A549 (cell line): ENCODE data around the gene NUMA1.

ENCODE experiments used
- BHLHE40 ChIP-seq: IDR thresholded peaks from 2 replicates; pipeline ENCODE4 v1.6.1; 2012; ENCODE audit warnings: low read depth, low read length, inconsistent platforms
- CHD2 ChIP-seq: fragments of 150-350 bp; IDR thresholded peaks from 2 replicates; pipeline ENCODE4 v1.6.1; 2014; ENCODE audit warnings: low read length; ENCODE audit not compliant: partially characterized antibody
- CTCF ChIP-seq: fragments of >200 bp; sonication (Bioruptor Twin); formaldehyde crosslinking; IDR thresholded peaks from 3 replicates; pipeline ENCODE4 v1.5.1; 2016
- EP300 ChIP-seq, 2 experiments: fragments of >200 bp; sonication (Bioruptor Twin); formaldehyde crosslinking; IDR thresholded peaks; 2 replicates in 1 of 2; 3 replicates in 1 of 2; pipeline ENCODE4 v1.6.1; 2016 to 2017
- KDM1A ChIP-seq: fragments of 200-600 bp; sonication (generic); IDR thresholded peaks from 2 replicates; pipeline ENCODE4 v1.6.1; 2016; ENCODE audit warnings: low read depth, mild to moderate bottlenecking
- MAX ChIP-seq: IDR thresholded peaks from 2 replicates; pipeline ENCODE4 v1.6.1; 2012
- MYC ChIP-seq: IDR thresholded peaks from 2 replicates; pipeline ENCODE4 v1.6.1; 2012; ENCODE audit warnings: mild to moderate bottlenecking, inconsistent platforms, low read length, improper control_type of control experiment, borderline replicate concordance
- NFE2L2 ChIP-seq: fragments of 150-350 bp; conservative IDR thresholded peaks from 2 replicates; pipeline ENCODE4 v1.6.1; 2014; ENCODE audit warnings: low read length
- PHF8 ChIP-seq: fragments of 200-600 bp; sonication (generic); IDR thresholded peaks from 2 replicates; pipeline ENCODE4 v1.6.1; 2016; ENCODE audit warnings: low read depth, mild to moderate bottlenecking, antibody characterized with exemption, moderate library complexity, borderline replicate concordance
- POLR2A ChIP-seq: IDR thresholded peaks from 2 replicates; pipeline ENCODE4 v1.6.1; 2012; ENCODE audit warnings: mild to moderate bottlenecking, low read length
- RAD21 ChIP-seq, 2 experiments: fragments of >200 bp in 1 of 2; sonication (Bioruptor Twin) in 1 of 2; formaldehyde crosslinking in 1 of 2; IDR thresholded peaks in 1 of 2; conservative IDR thresholded peaks in 1 of 2; 2 replicates in 1 of 2; 3 replicates in 1 of 2; pipeline ENCODE4 v1.6.1; 2012 to 2018; ENCODE audit warnings: inconsistent platforms in 1 of 2
- ZNF302 ChIP-seq: fragments of 250-450 bp; sonication (Bioruptor Pico); IDR thresholded peaks from 2 replicates; pipeline ENCODE4 v1.9.0; 2021; ENCODE audit warnings: inconsistent platforms, mild to moderate bottlenecking, moderate library complexity

DNA sequence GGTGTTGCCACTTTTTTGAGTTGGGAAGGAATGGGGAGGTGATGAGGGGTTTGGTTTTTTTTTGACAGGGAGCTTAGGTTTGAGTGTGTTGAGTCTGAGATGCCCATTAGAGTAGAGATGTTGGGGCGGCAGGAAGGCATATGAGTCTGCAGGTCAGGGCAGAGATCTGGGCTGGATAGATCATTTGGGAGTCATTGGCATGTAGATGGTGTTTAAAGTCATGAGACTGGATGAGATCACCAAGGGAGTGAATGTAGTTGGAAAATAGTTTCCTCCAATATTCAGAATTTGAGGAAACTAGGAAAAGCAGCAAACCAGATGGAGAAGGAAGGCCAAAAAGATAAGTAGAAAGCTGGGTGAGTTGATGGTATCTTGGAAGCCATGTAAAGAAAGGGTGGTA lies 34.2 kb upstream of the NUMA1 start:
- TF ChIP-seq CTCF (no peak), POLR2A (no peak), NFE2L2 (no peak), PHF8 (no peak), BHLHE40 (no peak), MAX (no peak), RAD21 (conservative IDR thresholded peaks at IDR 0.05 in 1 of 2, IDR thresholded peaks at IDR 0.05 in 1 of 2) (no peak), KDM1A (no peak), MYC (no peak), CHD2 (no peak), ZNF302 (CRISPR knock-in tag) (no peak), EP300 (IDR thresholded peaks at IDR 0.05) (no peak)
